HG03469 (cell line): ENCODE results near the gene PDE4D.
A peak's percentile ranks its signal among the peaks of the same experiment; 100 is the strongest.
"Not testable (repeated sequence)": the region's sequence is repeated elsewhere in the genome, so short reads cannot be mapped to it uniquely, and the experiment has no call there.

Experiments
- ATAC-seq: cut with Tn5 transposase; IDR thresholded peaks from one replicate; pipeline ENCODE4 v1.9.1; 2021; ENCODE audit warnings: mild to moderate bottlenecking, moderate library complexity, moderate number of reproducible peaks; ENCODE audit not compliant: unreplicated experiment

PDE4D gene

GRCh38 chr5:59712836-59713497 is 180.6 kb downstream of the PDE4D start:
- no peak for ATAC-seq

GRCh38 chr5:59711310-59711709 is 182.2 kb downstream of the PDE4D start:
- ATAC-seq = no peak

GRCh38 chr5:59709846-59710245 is 183.7 kb downstream of the PDE4D start:
- ATAC-seq = no peak

DNA sequence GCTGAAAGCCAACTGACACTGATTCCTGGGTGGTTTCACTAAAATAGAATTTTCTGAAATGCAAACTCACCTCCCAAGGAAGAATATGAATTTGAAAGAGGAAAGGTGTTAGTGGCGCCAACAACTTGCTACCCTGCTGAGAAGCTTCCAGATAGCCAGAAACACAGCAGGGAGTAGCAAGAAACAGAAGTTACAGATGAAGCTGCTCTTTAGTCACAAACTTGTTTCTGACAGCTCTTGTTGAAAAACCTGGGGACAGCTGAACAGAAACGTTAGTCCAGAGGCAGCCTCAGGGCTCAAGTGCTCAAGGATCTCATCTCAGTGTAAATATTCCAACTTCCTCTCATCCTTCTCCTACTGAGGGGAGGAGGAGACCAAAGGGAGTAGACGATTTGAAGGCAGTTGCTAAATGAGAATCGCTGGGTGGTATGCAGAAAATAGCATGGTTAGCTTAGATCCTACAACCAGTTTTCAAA is 184.1 kb downstream of the PDE4D start:
- no peak for ATAC-seq

DNA sequence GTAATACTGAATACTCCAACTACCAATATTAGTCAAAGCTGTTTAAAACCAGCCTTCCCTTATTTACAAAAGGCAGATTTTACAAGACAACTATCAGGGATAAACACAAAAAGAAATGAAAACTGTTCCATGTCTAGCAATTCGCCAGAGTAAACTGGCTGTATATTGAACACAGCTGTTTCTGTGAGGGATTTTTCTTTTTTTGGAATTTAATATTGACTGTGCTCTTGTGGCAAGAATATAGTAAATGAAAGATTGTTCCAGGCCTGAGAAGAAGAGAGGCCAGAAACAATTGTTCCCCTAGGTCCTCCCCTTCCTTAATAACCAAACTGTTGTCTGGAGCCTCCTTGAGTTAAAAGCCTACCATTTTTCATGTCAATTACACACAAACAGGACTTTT is 188.6 kb downstream of the PDE4D start:
- no peak for ATAC-seq

GRCh38 chr5:59703789-59704188 is 189.7 kb downstream of the PDE4D start:
- ATAC-seq = no peak

DNA sequence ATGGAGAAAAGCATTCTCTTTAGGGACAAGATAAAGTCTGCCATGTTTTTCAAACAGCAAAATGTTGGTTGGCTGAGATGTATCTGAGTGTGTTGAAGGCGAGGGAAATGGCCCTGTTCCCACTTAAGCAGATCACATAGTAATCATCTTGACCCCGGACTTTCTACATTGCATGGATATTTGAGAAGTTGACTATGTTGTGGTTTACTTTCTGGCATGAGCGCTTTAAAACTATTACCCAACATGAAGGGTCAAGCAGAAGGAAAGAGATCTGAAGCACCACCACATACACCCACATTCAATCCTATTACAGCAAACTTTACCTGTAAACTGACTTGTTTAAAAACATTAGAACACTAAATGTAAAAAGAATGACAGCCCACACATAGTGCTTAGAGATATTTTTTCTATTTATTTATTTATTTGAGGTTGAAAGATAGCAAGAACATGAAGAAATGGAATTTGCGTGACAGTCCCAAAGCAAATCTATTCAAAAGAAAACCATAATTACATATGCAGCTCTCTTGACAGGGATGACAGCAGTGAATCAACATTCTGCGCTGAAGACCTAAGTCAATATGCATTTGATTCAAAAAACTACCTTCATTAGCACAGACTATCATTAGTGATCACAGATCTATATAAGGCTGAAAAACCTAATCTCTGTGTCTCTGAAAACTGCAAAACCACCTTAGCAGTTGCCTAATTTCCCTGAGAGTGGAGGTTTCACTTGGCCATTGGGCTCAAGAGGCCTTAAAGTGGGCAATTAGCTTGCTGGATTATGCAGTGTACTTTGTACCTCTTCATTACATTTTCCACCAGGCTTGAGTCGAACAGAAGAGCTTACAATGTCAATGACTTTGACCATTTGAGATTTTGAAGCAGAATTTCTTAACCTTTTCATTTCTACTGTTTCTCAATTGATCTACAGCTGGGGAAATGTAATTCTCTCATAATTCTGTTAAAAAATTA is 195.0 kb downstream of the PDE4D start:
- ATAC-seq = no peak

DNA sequence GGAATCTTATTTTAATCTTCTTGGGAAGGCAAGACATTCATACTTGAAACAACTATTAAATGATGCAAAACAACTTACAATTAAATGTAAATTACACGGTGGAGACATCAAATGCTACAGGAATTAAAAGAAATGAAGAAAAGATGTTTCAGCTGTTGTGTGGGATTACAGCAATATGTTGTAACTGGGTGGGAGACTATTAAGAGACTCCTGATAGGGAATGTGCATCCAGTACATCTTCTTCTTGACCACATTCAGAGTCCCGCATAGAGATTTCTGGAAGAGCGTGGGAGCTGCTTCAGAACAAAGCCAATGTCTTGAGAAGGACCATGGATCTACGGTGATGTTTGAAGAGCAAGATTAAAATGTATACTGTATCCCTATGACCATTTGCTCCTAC is 199.1 kb downstream of the PDE4D start:
- ATAC-seq = no peak

DNA sequence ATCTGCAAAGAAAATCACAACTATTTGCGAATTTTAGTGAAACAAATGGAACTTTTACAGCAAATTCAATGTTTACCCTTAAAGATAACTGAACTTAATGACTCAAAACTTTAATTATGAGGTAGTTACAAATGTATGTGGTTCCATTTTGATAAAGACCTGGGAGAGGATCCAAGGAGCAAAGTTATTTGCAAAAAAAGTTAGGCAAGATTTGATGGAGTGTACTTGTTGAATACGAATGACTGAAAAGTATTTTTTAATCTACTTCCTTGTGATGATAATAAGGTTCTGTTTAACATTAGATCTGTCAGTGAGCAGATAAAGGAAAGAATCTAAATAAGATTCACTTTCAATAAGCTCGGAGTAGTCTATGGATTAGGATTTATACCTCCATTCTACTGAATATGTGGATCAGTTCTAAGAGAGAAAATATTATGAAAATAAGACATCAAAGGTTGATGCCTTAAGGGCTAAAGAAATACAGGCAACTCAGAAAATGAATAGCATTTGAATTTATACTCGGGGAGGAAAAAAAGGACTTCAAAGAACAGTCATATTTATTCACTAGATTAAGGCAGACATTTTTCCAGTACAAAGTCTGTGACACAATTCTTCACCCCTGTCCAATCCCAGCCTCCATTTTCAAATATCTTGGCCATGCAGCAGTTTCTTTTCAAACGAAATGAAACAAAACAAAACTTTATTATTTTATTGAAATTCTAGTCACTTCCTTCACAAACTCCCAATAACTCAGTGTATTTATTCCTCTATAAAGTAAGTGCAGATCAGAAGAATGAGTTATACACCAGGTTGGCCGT is 199.8 kb downstream of the PDE4D start:
- no peak for ATAC-seq

GRCh38 chr5:59685793-59686192 is 207.7 kb downstream of the PDE4D start:
- peak; percentile 83 for ATAC-seq

DNA sequence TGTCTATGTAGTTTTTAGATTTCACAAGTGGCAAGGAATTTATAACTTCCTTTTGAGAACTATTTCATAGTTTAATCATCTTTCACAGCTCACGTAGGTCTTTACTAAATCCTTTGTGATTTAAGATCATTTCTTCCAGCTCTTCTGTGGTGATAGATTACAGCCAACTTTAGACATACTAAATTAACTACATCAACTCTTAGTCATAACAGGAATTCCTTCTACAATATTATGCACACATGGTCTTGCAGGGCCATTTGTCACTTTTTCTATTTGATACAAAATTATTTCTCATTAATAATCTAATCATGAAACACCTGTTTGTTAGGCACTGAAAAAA is 208.4 kb downstream of the PDE4D start:
- ATAC-seq = no peak

GRCh38 chr5:59684388-59685190 is 208.9 kb downstream of the PDE4D start:
- ATAC-seq = peak; percentile 36

DNA sequence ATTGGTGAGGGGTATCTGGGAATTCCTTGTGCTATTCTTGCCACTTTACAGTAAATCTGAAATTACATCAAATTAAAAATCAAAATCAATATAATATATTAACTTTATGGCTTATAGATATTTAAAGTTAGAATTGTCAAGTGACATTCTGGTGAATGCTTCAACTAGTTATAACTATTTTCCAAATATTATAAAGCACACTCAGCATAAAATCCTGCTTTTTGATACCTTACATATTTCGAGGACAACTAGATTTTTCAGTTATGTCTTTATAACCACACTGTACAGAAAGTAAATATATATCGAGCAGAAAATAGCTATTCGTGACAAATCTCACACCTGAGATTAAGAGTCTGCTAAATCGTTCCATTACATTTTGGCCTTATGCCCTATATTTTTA is 210.2 kb downstream of the PDE4D start:
- ATAC-seq = no peak

GRCh38 chr5:59682542-59682941 is 211.0 kb downstream of the PDE4D start:
- no peak for ATAC-seq

DNA sequence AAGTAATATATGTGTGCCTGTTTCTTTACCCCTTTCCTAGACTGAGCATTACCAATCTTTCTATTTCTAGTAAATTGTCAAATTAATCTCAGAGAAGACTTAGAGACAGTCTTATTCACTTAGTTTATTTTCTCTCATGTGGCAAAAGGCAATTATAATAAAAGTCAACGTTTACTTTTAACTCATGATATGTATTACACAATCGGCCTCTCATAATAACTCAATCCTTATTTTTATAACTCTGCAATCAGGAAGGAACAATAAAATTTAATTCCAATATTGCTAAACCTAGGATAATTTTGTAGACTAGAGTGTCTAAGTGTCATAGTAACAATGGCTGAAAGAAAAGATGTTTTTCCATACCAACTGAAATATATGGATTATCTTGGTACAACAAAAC is 214.6 kb downstream of the PDE4D start:
- no peak for ATAC-seq

- no peak for ATAC-seq
These were observed 218.8 kb downstream of the PDE4D start for GRCh38 chr5:59674763-59675162.

DNA sequence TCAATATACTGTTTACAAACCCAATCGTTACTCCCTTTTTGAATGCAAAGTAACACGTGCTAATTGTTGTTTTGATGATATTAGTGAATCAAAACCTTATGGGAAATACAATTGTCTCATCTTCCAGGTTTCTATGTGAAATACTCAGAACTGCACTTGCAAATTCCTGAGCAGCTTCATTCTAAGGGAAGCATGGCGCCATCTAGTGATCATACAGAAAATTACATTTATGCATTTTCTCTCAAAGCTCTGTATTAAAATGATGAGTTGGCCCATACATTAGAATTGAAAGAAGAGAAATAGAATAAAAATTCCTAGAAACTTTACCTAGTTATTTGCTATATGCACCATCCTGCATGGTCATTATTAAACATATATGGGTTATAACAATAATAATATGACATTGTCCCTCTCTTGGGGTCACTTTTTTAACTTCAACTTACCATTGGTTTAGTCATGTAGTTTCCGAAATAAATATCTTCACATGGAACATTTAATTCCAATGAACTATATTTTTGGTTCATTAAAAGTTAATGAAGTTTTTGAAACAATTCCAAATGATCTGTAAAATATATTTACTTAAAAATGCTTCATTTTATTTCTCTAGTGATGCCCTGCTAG is 220.0 kb downstream of the PDE4D start:
- ATAC-seq = no peak

GRCh38 chr5:59666440-59667068 is 227.0 kb downstream of the PDE4D start:
- ATAC-seq = no peak

DNA sequence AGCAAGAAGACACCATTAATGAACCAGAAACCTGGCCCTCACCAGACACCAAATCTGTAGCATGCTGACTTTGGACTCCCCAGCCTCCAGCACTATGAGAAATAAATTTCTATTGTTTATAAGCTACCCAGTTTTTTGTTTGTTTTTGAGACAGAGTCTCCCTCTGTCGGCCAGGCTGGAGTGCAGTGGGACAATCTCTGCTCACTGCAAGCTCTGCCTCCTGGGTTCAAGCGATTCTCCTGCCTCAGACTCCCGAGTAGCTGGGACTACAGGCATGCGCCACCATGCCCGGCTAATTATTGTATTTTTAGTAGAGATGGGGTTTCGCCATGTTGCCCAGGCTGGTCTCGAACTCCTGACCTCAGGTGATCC is 227.7 kb downstream of the PDE4D start:
- not testable (repeated sequence) for ATAC-seq
